Measurements from ENCODE around the gene KIAA1143.

KIAA1143 gene

DNA sequence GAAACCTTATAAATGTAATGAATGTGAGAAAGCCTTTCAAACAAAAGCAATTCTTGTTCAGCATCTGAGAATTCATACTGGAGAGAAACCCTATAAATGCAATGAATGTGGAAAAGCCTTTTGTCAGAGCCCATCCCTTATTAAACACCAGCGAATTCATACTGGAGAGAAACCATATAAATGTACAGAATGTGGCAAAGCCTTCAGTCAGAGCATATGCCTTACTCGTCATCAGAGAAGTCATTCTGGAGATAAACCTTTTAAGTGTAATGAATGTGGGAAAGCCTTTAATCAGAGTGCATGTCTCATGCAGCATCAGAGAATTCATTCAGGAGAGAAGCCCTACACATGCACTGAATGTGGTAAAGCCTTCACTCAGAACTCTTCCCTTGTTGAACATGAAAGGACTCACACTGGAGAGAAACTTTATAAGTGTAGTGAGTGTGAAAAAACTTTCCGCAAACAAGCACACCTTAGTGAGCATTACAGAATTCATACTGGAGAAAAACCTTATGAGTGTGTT is 26.7 kb downstream of the KIAA1143 start:
- Histone ChIP-seq H3K27me3 (ENCODE audit: low read depth, low read length) (no peaks in the 10 kb centered on the region), H3K9me3 (ENCODE audit: insufficient read depth, low read length) (peaks cover 52% of the 10 kb centered on the region), H3K4me2 (ENCODE audit: low read length) (no peak overlapping the region), H3K4me1 (ENCODE audit: low read length) (no peaks in the 10 kb centered on the region), H3K27ac (ENCODE audit: low read length) (no peak overlapping the region), H3K4me3 (ENCODE audit: low read length) (no peak overlapping the region), H3K79me2 (ENCODE audit: low read length) (no peaks in the 10 kb centered on the region), H3K9ac (ENCODE audit: low read length) (no peak overlapping the region), H3K36me3 (replicated peaks; ENCODE audit: low read depth, low read length) (peaks cover 3% of the 10 kb centered on the region), H4K20me1 (ENCODE audit: insufficient read depth, low read length) (no peaks in the 10 kb centered on the region), H2AFZ (ENCODE audit: low read depth, low read length) (no peak overlapping the region)
- TF ChIP-seq CTCF (IDR thresholded peaks at IDR 0.05; ENCODE audit: low read depth, low read length) (no peak), EZH2phosphoT487 (IDR thresholded peaks at IDR 0.05; ENCODE audit: low read depth) (no peak)

GRCh38 chr3:44729384-44729910 is 32.0 kb downstream of the KIAA1143 start, which contains the start of gene ZNF501:
Gene ZNF501 (plus strand): TSS chr3:44729635. CDS start chr3:44734422, 4,787 bp downstream.
- Histone ChIP-seq H3K79me2 (ENCODE audit: low read length) (no peaks in the 10 kb centered on the region), H2AFZ (ENCODE audit: low read depth, low read length) (no peak within 1 kb of the TSS), H3K4me2 (ENCODE audit: low read length) (no peak within 1 kb of the TSS), H3K9me3 (ENCODE audit: insufficient read depth, low read length) (peaks cover 42% of the 10 kb centered on the region), H3K36me3 (replicated peaks; ENCODE audit: low read depth, low read length) (peaks cover 3% of the 10 kb centered on the region), H3K4me3 (ENCODE audit: low read length) (no peak within 1 kb of the TSS), H4K20me1 (ENCODE audit: insufficient read depth, low read length) (no peaks in the 10 kb centered on the region), H3K27me3 (ENCODE audit: low read depth, low read length) (no peaks in the 10 kb centered on the region), H3K27ac (ENCODE audit: low read length) (no peak within 1 kb of the TSS), H3K9ac (ENCODE audit: low read length) (no peak within 1 kb of the TSS), H3K4me1 (ENCODE audit: low read length) (no peaks in the 10 kb centered on the region)
- TF ChIP-seq EZH2phosphoT487 (IDR thresholded peaks at IDR 0.05; ENCODE audit: low read depth) (no peak), CTCF (IDR thresholded peaks at IDR 0.05; ENCODE audit: low read depth, low read length) (no peak)

DNA sequence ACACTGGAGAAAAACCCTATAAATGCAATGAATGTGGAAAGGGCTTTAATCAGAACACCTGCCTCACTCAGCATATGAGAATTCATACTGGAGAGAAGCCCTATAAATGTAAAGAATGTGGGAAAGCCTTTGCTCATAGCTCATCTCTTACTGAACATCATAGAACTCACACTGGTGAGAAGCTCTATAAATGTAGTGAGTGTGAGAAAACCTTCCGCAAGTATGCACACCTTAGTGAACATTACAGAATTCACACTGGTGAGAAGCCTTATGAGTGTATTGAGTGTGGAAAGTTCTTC is 39.4 kb downstream of the KIAA1143 start:
- no peaks in the 10 kb centered on the region for H3K79me2 ChIP-seq (ENCODE audit: low read length)
- H3K4me3 ChIP-seq (ENCODE audit: low read length) = no peak overlapping the region
- TF ChIP-seq CTCF (IDR thresholded peaks at IDR 0.05; ENCODE audit: low read depth, low read length) = no peak
- TF ChIP-seq EZH2phosphoT487 (IDR thresholded peaks at IDR 0.05; ENCODE audit: low read depth) = no peak
- no peaks in the 10 kb centered on the region for H4K20me1 ChIP-seq (ENCODE audit: insufficient read depth, low read length)
- no peaks in the 10 kb centered on the region for H3K27me3 ChIP-seq (ENCODE audit: low read depth, low read length)
- no peak overlapping the region for H3K27ac ChIP-seq (ENCODE audit: low read length)
- no peaks in the 10 kb centered on the region for H3K36me3 ChIP-seq (replicated peaks; ENCODE audit: low read depth, low read length)
- no peak overlapping the region for H3K4me2 ChIP-seq (ENCODE audit: low read length)
- no peak overlapping the region for H2AFZ ChIP-seq (ENCODE audit: low read depth, low read length)
- H3K4me1 ChIP-seq (ENCODE audit: low read length) = no peaks in the 10 kb centered on the region
- no peak overlapping the region for H3K9ac ChIP-seq (ENCODE audit: low read length)
- peaks cover 69% of the 10 kb centered on the region for H3K9me3 ChIP-seq (ENCODE audit: insufficient read depth, low read length)

DNA sequence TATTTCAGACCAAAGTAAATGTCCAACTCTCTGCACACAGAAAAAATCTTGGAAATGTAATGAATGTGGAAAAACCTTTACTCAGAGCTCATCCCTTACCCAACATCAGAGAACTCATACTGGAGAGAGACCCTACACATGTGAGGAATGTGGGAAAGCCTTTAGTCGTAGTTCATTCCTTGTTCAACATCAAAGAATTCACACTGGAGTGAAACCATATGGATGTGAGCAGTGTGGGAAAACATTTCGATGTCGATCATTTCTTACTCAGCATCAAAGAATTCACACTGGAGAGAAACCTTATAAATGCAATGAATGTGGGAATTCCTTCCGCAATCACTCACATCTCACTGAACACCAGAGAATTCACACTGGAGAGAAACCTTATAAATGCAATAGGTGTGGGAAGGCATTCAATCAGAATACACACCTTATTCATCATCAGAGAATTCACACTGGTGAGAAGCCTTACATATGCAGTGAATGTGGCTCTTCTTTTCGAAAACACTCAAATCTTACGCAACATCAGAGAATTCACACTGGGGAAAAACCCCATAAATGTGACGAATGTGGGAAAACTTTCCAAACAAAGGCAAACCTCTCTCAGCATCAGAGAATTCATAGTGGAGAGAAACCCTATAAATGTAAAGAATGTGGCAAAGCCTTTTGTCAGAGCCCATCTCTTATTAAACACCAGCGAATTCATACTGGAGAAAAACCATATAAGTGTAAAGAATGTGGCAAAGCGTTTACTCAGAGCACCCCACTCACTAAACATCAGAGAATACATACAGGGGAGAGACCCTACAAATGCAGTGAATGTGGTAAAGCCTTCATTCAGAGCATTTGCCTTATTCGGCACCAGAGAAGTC is 40.0 kb downstream of the KIAA1143 start:
- H3K27me3 ChIP-seq (ENCODE audit: low read depth, low read length) = no peaks in the 10 kb centered on the region
- peaks cover 73% of the 10 kb centered on the region for H3K9me3 ChIP-seq (ENCODE audit: insufficient read depth, low read length)
- no peak overlapping the region for H3K4me3 ChIP-seq (ENCODE audit: low read length)
- H4K20me1 ChIP-seq (ENCODE audit: insufficient read depth, low read length) = no peaks in the 10 kb centered on the region
- no peak overlapping the region for H2AFZ ChIP-seq (ENCODE audit: low read depth, low read length)
- H3K9ac ChIP-seq (ENCODE audit: low read length) = no peak overlapping the region
- H3K36me3 ChIP-seq (replicated peaks; ENCODE audit: low read depth, low read length) = no peaks in the 10 kb centered on the region
- no peaks in the 10 kb centered on the region for H3K79me2 ChIP-seq (ENCODE audit: low read length)
- no peak overlapping the region for H3K27ac ChIP-seq (ENCODE audit: low read length)
- H3K4me1 ChIP-seq (ENCODE audit: low read length) = no peaks in the 10 kb centered on the region
- no peak for TF ChIP-seq EZH2phosphoT487 (IDR thresholded peaks at IDR 0.05; ENCODE audit: low read depth)
- no peak for TF ChIP-seq CTCF (IDR thresholded peaks at IDR 0.05; ENCODE audit: low read depth, low read length)
- no peak overlapping the region for H3K4me2 ChIP-seq (ENCODE audit: low read length)
